Measurements from ENCODE around the gene BFSP1.

Gene BFSP1

DNA sequence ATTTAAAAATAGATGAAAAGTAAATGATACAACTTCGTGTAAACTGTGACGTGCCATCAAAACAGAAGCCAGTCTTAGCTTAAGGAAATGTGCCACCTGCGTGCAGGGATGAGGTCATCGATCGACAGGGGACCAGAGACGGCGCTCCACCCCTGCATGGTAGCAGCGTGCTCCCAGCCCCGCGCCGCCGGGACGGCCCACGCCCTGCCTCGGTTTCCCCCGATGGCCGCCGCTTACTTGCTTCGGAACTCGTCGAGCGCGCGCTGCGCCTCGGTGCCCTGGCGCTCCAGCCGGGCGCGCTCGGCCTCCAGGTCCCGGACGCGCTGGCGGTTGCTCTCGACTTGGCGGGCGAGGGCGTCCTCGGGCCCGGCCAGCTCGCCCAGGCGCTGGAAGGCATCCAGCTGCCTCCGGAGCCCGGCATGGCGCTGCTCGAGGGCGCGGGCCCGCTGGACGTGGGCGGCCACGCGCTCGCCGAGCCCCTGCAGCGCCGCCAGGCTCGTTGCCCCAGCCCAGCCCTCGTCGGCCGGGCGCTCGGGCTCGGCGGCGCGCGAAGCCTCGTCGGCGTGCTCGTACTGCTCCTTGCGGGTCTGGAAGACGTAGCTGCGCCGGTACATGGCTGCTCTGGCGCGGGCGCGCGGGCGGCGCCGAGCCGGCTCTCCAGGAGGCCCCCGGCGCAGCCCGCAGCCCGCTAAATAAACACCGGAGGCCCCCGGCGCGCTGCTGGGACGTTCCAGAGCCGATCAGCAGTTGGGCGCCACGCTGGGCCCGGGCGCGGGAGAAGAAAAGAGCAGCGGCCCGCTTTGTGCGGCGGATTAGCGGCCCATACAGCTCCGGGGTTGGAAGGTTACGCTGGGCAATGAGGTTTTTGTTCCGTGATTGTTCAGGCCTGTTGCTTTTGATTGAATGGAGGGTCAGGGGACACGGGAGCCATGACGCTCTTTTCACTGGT, at the start of gene BFSP1:
TSS of gene BFSP1 (minus strand) at position 664 of the 949 bp plus-strand sequence. CDS start at position 614, 50 bp downstream.
- DNase-seq: peak; percentile 20

DNA sequence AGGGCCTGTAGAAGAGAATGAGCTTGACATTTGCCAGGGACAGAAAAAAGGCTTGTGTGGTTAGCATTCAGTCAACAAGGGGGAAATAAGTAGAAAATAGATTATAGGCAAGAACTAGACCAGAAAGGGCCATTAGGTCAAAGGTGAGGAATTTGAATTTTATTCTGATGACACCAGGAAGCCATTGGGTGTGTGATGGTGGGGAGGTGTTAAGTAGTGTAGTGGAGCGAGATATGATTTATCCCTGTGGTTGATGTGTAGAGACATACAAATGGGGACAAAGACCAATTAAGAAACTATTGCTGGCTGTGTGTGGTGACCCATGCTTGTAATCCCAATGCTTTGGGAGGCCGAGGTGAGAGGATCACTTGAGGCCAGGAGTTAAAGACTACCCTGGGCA, 49.7 kb upstream of the BFSP1 start:
- DNase-seq: no peak

DNA sequence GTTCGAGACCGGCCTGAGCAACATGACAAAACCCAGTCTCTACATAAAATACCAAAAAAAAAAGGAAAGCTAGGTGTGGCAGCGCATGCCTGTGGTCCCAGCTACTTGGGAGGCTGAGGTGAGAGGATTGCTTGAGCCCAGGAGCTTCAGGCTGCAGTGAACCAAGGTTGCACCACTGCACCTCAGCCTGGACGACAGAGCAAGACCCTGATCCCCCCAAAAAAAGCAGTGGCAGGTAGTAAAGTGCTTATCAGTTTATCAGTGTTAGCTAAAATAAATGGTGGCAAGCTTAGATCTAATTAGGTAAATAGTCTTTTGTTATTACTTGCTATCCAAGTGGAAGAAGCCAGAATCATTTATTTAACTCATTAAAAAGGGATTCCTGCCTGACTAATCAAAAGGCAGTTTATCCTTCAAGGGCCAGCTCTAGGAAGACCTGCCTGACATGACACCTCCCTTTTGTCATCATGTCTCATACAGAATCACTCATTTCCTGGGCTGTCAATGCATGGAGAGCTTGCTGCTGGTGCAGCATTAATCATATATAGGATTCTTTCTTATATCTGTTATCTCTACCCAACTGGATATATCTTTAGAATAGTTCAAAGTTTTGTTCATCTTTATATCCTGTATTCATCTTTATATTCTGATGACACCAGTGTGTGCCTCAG, 48.3 kb upstream of the BFSP1 start:
- DNase-seq: no peak

DNA sequence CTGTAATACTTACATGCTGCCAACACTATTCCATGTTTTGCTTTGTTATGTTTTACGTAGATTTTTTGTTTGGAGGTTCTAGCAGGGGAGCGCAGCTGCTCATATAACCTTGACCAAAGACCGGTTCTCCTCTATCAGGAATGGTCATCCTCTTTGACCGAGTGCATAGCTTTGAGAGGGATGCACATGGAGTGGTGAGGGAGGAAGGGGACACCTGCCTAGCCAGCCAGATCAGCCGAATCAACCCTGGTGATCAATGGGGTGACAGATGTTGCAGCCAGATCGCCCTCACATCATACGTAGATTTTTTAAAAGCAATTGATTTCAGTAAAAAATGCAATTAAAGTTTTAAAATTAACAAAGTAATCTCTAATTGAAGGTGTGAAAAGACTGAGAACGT, 45.0 kb upstream of the BFSP1 start:
- no peak for DNase-seq

DNA sequence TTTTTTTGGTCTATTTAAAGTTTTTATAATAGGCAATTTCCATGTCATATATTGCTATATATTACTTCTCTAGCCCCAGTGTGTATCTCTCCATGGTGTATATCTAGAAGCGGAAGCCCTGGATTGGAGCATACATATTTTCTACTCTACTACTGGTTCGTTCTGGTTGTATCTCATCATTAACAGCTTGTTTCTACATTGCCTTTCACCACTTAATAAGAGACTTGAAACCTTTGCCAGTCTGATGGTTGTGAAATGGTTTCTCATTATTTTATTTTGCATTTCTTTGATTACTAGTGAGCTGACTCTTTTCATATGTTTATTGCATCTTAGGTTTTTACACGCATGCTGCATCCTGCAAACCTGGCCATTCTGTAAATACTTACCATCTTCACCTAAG, 42.3 kb upstream of the BFSP1 start:
- DNase-seq: no peak

DNA sequence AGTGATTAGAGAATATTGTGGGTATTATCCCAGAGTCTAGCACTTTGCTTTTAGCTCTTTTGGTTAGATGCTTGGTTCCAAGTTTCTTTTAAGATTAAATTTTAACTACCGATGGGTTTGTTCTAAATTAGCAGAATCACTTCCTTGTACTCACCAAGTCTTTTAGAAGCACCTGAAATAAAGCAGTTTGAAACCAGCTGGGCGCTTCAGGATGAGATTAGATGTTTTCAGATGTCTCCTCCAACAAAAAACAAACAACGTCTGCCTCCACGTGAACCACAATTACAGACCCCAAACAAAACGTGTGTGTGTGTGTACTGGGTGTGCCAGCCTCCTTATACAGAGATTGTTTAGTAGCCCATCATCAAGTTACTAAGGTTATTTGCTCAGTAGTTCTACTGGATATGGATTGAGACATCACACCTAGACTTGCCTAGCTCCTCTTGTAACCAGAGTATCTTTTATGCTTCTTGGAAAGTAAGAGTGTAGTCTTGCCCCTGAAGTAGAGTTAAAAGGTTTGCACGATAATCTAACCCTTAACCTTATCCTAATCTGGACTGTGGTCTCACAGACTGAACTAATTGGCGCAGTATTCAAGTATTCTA, 41.0 kb upstream of the BFSP1 start:
- no peak for DNase-seq

DNA sequence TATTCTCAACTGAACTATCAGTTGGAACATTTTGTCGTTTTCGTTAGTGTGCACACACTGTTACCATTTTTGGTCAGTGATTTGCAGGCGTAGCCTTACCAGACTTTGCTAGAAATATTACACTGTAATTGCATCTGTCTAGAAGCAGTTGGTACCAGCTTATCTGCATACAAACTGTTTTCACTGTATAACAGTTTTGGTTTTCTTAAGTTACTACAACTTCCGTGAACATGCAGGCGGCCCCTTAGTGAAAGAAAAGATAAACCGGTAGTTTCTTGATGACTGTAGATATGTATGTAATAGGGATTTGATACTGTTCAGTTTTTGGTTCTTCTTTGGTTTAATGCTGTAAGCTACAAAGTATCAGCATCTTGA, 40.0 kb upstream of the BFSP1 start:
- DNase-seq: no peak

DNA sequence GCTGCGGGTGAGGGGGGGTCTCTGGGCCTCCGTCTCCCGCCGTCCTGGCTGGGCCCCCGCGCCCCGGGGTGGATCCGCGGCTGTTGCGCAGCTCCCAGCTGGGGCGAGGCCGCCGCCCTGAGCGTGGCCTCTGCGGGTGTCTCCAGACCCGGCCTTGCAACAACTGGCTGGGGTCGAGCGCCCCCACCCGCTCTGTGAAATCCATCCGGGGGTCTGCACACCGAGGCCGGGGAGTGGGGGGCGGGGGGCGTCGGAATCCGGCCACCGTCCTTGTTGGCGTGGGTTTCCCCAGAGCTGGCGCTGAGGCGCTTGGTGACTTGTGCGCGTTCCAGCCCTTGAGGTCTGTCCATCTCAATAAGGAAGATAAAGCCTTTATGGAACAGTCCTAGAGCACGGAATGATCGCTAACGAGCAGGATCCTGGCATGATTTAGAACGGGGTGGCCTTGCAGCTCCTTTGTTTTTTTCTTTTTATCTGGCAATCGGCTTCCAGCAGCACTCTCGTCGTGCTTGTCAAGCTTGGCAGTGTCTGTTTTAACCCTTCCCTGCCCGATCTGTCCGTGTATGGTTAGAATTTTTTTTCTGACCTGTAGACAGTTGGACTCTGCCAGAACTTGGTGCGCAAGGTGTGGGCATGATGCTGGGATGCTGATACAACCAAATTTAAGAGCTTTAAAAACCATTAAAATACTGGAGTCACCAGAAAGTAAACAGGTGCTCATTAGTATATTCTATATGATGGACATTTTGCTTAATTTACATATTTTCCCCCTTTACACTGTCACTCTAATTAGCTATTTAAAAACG, 39.4 kb upstream of the BFSP1 start:
- DNase-seq: no peak

DNA sequence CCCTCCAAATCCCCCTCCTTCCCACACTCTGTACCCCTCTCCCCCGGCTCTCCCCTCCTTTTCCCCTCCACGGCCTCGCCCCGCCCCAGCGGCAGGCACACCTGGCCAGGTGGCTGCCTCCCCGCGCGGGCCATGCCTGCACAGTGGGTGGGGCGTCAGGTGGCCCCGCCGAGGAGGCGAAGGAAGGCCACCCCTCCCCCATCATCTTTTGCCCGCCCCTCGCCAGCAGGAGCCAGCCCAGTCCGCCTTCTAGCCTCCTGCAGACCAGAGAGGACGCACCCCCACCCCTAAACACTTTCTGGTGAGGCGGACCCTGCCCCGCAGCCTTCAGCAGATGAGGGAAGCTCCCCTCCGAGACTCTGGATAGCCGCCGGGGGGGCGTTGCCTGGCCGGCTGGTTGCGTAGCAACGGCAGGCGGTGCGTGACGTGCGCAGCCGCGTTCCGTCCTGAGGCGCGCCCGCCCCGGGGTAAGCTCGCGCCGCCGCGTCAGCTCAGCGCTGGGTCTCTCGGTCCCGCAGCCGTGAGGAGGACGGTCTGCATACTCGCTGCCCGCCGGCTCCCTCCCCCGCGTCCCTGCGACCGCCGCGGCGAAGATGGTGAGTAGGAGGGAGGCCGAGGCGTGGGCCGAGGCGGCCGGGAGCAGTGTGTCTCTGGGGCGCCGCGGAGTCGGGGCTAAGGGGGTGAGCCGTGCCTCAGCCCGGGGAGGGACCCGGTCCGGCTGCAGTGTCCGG, 38.6 kb upstream of the BFSP1 start, which contains the start of gene DSTN:
TSS of gene DSTN (plus strand) at position 460 of the 731 bp plus-strand sequence. CDS start at position 594, 134 bp downstream.
- peak; percentile 88 for DNase-seq

DNA sequence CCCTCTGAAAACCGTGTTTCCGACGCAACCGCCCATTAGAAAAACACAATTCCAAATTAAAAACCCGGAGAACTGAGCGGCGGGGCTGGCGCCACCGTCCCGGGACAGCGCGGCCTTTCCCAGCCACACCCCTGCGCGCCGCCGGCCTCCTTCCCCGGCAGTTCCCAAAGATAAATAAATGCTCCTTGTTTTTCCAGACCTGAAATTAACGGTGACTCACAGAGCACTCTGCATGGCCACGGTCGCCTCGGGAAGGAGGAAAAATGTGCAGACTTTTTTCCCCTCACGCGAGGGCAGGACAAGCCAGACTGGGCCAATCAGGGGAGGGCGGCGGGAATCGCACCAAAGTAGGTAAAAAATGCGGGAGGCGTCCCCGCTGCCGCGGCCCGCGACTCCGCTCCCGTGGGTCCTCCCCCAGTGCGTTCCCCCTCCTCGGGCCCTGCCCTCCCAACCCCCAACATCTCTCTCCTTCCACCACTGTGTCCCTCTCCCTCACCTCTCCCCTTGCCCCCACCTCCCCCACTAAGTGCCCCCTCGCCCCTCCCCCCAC, 37.9 kb upstream of the BFSP1 start:
- DNase-seq: no peak

DNA sequence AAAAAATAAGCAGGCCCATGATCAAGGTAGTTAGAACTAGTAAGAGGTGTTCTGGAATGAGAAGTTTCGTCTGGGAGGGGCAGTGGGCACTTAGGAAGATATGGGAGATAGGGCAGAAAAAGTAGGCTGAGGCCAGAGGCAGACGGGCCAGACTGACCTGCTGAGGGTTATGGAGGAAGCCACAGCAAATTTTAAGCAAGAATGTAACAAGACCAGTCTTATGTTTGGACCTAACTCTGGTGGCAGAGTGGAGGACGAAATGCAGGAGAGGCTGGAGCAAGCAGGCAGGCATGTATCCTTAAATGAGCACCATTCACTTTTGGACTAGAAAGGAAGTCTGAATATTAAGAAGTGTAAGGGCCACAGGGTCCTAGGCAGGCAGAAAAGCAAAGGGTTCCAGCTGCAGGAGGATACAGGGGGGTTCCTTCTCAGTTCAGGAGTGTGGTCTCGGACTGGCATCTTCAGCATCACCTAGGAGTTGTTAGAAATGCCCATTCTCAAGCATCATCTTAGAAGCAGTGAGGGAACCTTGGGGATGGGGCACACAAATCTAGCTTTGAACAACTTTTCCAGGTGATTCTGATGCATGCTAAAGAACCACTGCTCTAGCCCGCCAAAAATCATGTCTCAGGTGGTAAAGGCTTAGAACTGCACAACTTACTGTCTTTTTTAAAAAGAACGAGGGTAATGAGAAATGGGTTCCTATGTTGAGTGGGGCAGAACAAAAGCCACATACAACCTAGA, 37.0 kb upstream of the BFSP1 start:
- DNase-seq: no peak

DNA sequence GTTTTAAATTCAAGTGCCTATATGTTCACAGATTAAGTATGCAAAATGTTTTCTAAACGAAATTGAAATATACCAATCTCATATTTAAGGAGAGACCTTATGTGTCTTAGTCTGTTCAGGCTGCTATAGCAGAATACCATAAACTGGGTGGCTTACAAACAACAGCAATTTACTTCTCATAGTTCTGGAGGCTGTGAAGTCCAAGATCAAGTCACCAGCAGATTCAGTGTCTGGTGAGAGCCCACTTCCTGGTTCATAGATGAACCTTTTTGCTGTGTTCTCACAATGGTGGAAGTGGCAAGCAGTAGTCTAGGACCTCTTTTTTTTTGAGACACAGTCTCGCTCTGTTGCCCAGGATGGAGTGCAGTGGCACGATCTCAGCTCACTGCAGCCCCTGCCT, 35.2 kb upstream of the BFSP1 start:
- DNase-seq: no peak

DNA sequence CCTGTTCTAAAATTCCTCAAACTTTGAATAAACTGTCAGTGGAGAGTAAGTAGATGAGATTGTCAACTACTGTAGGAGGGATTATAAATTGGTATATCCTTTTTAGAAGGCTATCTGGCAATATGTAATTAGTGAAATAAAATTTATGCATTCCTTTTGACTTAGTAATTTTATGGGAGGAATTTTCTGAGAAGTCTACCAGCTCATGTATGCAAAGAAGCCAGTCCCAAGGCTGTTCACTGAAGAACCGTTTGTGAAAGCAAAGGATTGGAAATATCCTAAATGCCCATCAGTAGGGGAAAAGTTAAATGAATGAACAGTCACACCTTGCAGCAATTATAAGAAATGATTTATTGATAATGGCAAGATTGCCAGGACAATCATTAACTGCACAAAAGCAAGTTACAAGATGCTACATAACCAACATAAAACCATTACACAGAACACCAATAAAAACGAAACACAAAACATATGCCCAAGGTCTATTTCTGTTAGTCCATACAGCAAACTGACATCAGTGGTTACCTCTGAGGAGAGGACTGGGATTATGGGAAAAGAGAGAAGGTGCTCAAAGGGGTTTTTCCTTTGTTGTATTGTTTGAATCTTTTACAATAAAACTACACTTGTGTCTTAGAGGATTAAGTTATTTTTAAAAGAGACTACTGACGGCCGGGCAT, 34.1 kb upstream of the BFSP1 start:
- DNase-seq: no peak

DNA sequence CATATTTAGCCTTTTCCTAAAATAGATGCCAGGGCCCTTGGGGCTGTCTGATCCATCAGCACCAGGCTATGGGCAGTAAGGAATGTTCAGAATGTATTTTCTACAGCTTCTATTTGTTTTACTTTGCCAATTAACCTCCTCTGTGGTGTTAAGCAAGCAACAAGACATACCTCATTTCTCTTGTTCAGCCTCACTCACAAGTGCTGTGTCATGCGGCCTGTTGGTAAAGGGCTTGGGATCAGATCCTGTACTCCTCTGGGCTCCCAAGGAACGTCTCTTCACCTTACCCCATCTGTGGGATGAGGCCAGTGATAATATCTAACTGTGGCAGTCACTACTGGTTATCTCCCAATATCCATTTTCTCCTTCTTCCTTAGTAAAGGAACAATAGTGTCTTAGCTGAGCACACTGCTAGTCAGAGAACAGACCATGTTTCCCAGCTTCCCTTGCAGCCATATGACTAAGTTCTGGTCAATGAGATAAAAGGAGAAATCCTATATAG, 31.7 kb upstream of the BFSP1 start:
- no peak for DNase-seq

DNA sequence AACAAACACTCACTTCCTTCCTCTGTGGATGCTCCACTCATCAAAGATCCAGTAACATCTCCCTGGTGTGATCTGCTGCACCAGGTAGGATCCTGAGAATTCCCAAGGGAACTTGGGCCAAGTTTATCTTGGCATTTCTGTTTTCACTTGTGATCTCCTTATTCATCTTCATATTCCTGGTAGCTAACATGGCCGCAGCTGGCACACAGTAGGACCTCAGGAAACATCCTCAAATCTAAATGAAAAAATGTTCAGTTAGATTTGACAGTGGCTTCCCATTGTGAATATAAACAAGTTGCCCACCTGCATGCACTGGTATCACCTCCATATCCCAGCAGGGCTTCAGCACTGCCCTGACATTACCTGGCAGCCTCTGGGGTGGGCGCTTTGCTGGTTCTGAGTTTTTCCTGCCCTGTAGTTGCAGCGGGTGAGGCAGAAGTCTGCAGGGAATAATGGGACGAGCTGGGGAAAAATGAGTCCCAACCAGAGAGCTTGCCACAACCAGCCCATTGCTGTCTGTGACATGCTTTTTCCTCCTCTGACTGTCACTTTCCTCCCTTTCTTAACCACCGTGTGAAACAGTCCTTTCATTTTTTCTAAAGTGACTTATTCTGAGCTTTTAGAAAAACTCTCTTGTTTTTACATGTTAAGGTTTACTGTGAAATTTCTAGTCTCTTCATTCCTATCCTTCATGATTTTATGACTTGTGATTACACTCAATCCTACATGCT, 29.3 kb upstream of the BFSP1 start:
- no peak for DNase-seq

DNA sequence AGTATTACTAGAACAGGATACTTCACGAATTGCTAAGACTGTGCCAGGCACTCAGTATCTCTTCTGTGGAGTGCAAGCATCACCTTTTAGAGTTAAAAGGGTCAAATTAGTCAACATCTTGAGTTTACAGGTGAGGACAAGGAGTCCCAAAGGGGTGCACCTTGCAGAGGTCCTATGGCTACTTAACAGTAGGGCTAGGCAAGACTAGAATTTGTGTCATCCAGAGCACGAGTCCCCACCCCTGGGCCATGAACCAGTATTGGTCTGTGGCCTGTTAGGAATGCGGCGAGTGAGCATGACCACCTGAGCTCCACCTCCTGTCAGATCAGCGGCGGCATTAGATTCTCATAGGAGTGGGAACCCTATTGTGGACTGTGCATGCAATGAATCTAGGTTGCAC, 28.2 kb upstream of the BFSP1 start:
- no peak for DNase-seq

DNA sequence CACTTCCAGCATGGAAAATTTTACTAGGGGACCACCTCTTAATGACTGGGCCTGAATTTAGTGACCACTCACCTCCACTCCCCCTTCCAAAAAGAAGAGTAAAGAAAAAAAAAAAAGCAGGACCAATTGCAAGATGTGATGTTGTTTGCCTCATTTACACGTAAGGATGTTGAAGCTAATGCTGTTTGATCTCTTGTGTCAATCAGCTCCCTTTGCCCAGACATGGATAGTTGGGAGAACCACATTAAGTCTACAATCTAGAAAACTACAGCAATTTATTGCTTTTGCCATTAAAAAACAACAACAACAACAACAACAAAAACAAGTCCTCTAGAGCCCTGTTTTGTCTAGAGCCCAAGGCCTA, 27.7 kb upstream of the BFSP1 start:
- DNase-seq: no peak

DNA sequence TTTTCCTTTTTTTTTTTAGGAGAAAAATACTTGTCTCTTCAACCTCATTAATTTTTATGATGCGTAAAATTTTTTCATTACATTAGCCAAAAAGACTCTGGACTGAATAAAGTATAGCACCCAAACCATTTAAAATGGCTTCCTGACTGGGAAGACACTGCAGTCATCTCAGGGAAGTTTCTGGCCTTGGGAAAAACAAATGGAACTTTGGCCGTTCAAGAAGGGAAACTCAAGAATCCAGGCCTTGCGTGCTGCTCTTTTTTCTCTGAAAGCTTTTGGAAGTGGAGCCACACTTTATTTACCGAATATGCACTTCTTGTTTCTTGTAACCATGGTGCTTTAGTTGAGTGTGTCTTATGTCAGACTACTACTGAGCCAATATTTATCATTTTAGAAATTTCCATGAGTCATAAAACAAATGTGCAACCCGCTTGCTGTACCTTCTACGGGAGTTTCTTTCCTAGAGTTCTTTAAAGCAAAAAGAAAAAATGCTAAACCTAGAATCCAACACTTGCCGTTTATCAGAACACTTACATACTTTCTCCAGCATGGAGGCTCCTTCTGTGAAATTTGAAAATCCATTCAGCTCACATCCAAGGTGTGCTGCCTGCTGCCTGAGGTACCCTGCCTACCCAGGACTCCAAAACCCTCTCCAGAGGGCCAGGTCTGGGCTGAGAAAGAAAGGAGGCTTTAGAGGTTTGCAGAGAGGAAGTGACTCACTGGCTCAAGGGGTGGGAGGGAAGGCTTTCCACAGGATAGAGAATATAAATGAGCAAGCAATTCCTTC, 27.2 kb upstream of the BFSP1 start:
- no peak for DNase-seq

DNA sequence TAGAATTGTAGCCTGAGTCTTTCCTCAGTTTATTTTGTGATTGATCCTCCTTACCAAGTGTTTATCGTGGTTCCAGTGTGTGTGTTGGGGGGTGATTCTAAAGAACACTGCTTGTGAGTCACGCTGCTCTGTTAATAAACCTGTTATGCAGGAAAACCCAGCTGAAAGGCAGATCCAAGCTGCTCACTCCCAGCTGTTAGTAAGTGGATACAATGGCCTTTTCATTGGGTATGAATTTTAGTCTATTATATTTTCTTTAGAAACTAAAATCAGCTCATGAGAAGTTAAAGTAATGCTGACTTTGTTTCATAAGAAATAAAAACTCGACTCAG, 26.5 kb upstream of the BFSP1 start:
- DNase-seq: no peak
